GM21367 (cell line): Measurements from ENCODE around the gene SLC7A8.
A peak's percentile ranks its signal among the peaks of the same experiment; 100 is the strongest.

ENCODE experiments used
- ATAC-seq: cut with Tn5 transposase; IDR thresholded peaks from one replicate; pipeline ENCODE4 v1.9.1; 2021; ENCODE audit not compliant: unreplicated experiment

Gene SLC7A8

GRCh38 chr14:23099212-23099861 is 84.1 kb downstream of the SLC7A8 start:
- ATAC-seq, result no peak

GRCh38 chr14:23097786-23098185 is 85.7 kb downstream of the SLC7A8 start:
- ATAC-seq, result no peak

- peak; percentile 91 for ATAC-seq
Observed at GRCh38 chr14:23095196-23096108, 88.0 kb downstream of the SLC7A8 start, which contains the start of gene C14orf119. Gene C14orf119 (plus strand): TSS chr14:23095505. CDS start chr14:23097659, 2,154 bp downstream.

GRCh38 chr14:23094666-23095195 is 88.7 kb downstream of the SLC7A8 start, which contains the start of gene ACIN1:
Gene ACIN1 (minus strand): TSS chr14:23095136. CDS start chr14:23095112, 24 bp downstream.
- peak; percentile 18 for ATAC-seq

GRCh38 chr14:23093991-23094665 is 89.3 kb downstream of the SLC7A8 start:
- no peak for ATAC-seq

- ATAC-seq, result no peak
Observed at GRCh38 chr14:23093526-23093925, 89.9 kb downstream of the SLC7A8 start.

GRCh38 chr14:23093104-23093503 is 90.4 kb downstream of the SLC7A8 start:
- ATAC-seq, result no peak

- ATAC-seq, result no peak
Observed at GRCh38 chr14:23091294-23092225, 91.9 kb downstream of the SLC7A8 start.

- ATAC-seq, result no peak
Observed at GRCh38 chr14:23090254-23090636, 93.2 kb downstream of the SLC7A8 start.

- no peak for ATAC-seq
Observed at GRCh38 chr14:23089498-23090253, 93.8 kb downstream of the SLC7A8 start.

GRCh38 chr14:23086565-23086964 is 96.9 kb downstream of the SLC7A8 start:
- ATAC-seq, result no peak

- ATAC-seq, result no peak
Observed at GRCh38 chr14:23085458-23085857, 98.0 kb downstream of the SLC7A8 start.

- no peak for ATAC-seq
Observed at GRCh38 chr14:23080474-23080873, 103.0 kb downstream of the SLC7A8 start.

- no peak for ATAC-seq
Observed at GRCh38 chr14:23079716-23080115, 103.7 kb downstream of the SLC7A8 start.

- no peak for ATAC-seq
Observed at GRCh38 chr14:23078692-23079116, 104.8 kb downstream of the SLC7A8 start.

GRCh38 chr14:23077962-23078361 is 105.5 kb downstream of the SLC7A8 start:
- no peak for ATAC-seq

- no peak for ATAC-seq
Observed at GRCh38 chr14:23076785-23077408, 106.6 kb downstream of the SLC7A8 start.
